Endodermal cell (in vitro differentiated cells): ENCODE results near the gene MEF2A. TPM values are rescaled to one million over a fixed set of nuclear protein-coding genes. Genes with fewer than 3 reads are reported as not detected.

Experiments used
- DNase-seq: peaks from one replicate; pipeline ENCODE4 v3.0.0-alpha.2; 2017
- H3K27ac ChIP-seq: 2 replicates; pipeline ENCODE4 v1.5.1; 2013; ENCODE audit warnings: mild to moderate bottlenecking, low read depth, low read length, moderate library complexity
- H3K27me3 ChIP-seq: 2 replicates; pipeline ENCODE4 v1.6.1; 2013; ENCODE audit warnings: mild to moderate bottlenecking, low read length, moderate library complexity; ENCODE audit not compliant: insufficient read depth, control insufficient read depth, poor library complexity, severe bottlenecking
- H3K36me3 ChIP-seq: 2 replicates; pipeline ENCODE4 v1.7.0; 2013; ENCODE audit warnings: mild to moderate bottlenecking, low read length, moderate library complexity; ENCODE audit not compliant: control insufficient read depth, insufficient read depth
- H3K4me1 ChIP-seq: one replicate; pipeline ENCODE4 v1.7.0; 2013; ENCODE audit warnings: low read length; ENCODE audit not compliant: control insufficient read depth, insufficient read depth
- H3K4me3 ChIP-seq: 2 replicates; pipeline ENCODE4 v1.5.1; 2013; ENCODE audit warnings: mild to moderate bottlenecking, low read length, moderate library complexity
- H3K9ac ChIP-seq: 2 replicates; pipeline ENCODE4 v1.6.1; 2013; ENCODE audit warnings: mild to moderate bottlenecking, low read length, moderate library complexity; ENCODE audit not compliant: poor library complexity, severe bottlenecking; ENCODE audit errors: extremely low read depth
- H3K9me3 ChIP-seq: 2 replicates; pipeline ENCODE4 v1.6.1; 2013; ENCODE audit warnings: mild to moderate bottlenecking, low read length, moderate library complexity; ENCODE audit not compliant: control insufficient read depth
- H3K27ac Mint-ChIP-seq: 2 replicates; pipeline ENCODE4 v1.8.0; 2020; ENCODE audit warnings: mixed read lengths
- H3K27me3 Mint-ChIP-seq: 2 replicates; pipeline ENCODE4 v1.8.0; 2021; ENCODE audit warnings: mild to moderate bottlenecking, mixed read lengths; ENCODE audit not compliant: insufficient read depth
- H3K36me3 Mint-ChIP-seq: 2 replicates; pipeline ENCODE4 v1.8.0; 2020; ENCODE audit warnings: low read depth, mixed read lengths
- H3K4me1 Mint-ChIP-seq: 2 replicates; pipeline ENCODE4 v1.8.0; 2020; ENCODE audit warnings: mixed read lengths
- H3K4me3 Mint-ChIP-seq: 2 replicates; pipeline ENCODE4 v1.8.0; 2020; ENCODE audit warnings: mild to moderate bottlenecking, moderate library complexity, mixed read lengths
- H3K9me3 Mint-ChIP-seq: 2 replicates; pipeline ENCODE4 v1.8.0; 2020; ENCODE audit warnings: mild to moderate bottlenecking, mixed read lengths
- whole genome bisulfite sequencing, 2 experiments: methylation state at CpG; one replicate each; pipeline versions ENCODE4 v1.1.5 to v1.1.7; 2013; ENCODE audit warnings: missing lambda C conversion rate in 2 of 2, mixed read lengths in 1 of 2; ENCODE audit not compliant: insufficient coverage in 1 of 2, insufficient read length in 1 of 2; 5-methylcytosine and 5-hydroxymethylcytosine counted together
- total RNA-seq, 2 donors: library from RNA; stranded (reverse); fragmentation: NEBNext Ultra II Directional in 1 of 2; extraction: Animal tissue kit (Norgen Biotek cat#: 25700) in 1 of 2; gene quantifications; 2 replicates in 1 of 2; 3 replicates in 1 of 2; pipeline ENCODE4 v1.2.1, GENCODE V29; 2021
- TF ChIP-seq, protein P1 (sequence below): fragments of 200-600 bp; sonication (generic); conservative IDR thresholded peaks from 2 replicates; pipeline ENCODE4 v1.5.0; 2021; ENCODE audit warnings: antibody characterized with exemption, mild to moderate bottlenecking

The MEF2A gene
- total RNA-seq, 2 donors from 2014 or later = 23.5 to 28.6 TPM

DNA sequence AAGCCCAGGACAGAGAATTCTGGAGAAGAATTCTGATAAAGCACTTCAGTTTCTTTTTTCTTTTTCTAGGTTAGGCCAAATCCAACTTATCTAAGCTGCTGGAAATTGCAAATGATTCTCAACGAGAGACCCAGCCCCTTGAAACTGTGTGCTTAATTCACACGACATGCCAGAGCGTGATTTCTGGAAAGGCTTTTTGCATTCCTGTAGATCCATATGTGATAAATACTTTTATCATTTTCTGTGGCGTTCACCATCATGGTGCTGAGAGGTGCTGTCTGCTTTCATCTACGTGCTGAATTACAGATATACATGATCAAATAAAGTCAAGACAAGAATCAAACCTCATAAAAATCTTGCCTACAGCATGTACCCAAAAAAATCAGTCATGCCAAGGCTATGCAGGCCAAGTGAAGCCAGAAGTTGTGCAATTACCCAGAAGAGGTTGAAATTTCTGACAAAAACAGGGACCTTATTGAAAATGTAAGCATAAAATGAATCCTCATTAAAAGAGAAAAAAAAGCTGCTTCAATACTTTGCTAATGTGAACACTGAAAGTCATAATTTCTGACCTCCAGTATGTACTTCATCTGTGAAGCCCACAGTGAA is 10.8 kb upstream of the MEF2A start:
- Histone ChIP-seq H3K27ac (no peak overlapping the region), H3K27me3 (no peaks in the 10 kb centered on the region)
- H3K4me1 Mint-ChIP-seq = no peaks in the 10 kb centered on the region

DNA sequence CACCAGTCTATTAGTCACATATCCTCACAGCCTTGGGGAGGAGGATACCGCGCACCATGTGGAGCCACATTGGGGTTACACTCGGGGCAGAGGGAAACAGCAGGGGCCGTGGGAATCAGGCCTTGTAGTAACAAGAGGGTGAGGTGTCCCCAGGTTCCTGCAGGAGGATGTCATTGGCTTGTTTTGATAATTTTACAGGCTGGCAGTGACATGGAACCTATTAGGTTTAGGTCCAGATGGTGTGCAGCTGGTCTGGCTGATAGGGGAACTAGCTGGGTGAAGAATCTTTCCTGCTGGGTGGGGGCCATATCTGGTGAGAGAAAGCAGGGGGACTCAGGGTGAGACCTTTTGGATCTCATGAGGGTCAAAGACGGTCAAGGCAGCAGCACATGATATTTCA is 9.8 kb upstream of the MEF2A start:
- Mint-ChIP-seq H3K36me3 (no peaks in the 10 kb centered on the region), H3K4me1 (no peaks in the 10 kb centered on the region), H3K9me3 (no peaks in the 10 kb centered on the region), H3K27me3 (no peaks in the 10 kb centered on the region), H3K4me3 (no peak overlapping the region), H3K27ac (no peak overlapping the region)
- DNase-seq = no peak
- Histone ChIP-seq H3K27ac (no peak overlapping the region), H3K4me3 (no peak overlapping the region), H3K4me1 (no peaks in the 10 kb centered on the region), H3K9me3 (no peaks in the 10 kb centered on the region), H3K36me3 (no peaks in the 10 kb centered on the region), H3K27me3 (no peaks in the 10 kb centered on the region), H3K9ac (no peak overlapping the region)
- WGBS, 2 experiments = 90 to 100% methylated on average over 1 to 5 of the region's 5 CpGs
- TF ChIP-seq, protein P1, sequence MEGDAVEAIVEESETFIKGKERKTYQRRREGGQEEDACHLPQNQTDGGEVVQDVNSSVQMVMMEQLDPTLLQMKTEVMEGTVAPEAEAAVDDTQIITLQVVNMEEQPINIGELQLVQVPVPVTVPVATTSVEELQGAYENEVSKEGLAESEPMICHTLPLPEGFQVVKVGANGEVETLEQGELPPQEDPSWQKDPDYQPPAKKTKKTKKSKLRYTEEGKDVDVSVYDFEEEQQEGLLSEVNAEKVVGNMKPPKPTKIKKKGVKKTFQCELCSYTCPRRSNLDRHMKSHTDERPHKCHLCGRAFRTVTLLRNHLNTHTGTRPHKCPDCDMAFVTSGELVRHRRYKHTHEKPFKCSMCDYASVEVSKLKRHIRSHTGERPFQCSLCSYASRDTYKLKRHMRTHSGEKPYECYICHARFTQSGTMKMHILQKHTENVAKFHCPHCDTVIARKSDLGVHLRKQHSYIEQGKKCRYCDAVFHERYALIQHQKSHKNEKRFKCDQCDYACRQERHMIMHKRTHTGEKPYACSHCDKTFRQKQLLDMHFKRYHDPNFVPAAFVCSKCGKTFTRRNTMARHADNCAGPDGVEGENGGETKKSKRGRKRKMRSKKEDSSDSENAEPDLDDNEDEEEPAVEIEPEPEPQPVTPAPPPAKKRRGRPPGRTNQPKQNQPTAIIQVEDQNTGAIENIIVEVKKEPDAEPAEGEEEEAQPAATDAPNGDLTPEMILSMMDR = no peak

More for the DNA sequence above, 10.8 kb upstream of the MEF2A start:
- TF ChIP-seq, protein P1 = no peak
- H3K36me3 ChIP-seq = no peaks in the 10 kb centered on the region
- no peaks in the 10 kb centered on the region for H3K9me3 ChIP-seq
- Mint-ChIP-seq H3K9me3 (no peaks in the 10 kb centered on the region), H3K27me3 (no peaks in the 10 kb centered on the region), H3K36me3 (no peaks in the 10 kb centered on the region), H3K4me3 (no peak overlapping the region), H3K27ac (no peak overlapping the region)
- no peak overlapping the region for H3K9ac ChIP-seq
- no peaks in the 10 kb centered on the region for H3K4me1 ChIP-seq
- no peak overlapping the region for H3K4me3 ChIP-seq
- DNase-seq = no peak
- WGBS, 2 experiments = 94 to 96% methylated on average over 5 of the region's 5 CpGs

DNA sequence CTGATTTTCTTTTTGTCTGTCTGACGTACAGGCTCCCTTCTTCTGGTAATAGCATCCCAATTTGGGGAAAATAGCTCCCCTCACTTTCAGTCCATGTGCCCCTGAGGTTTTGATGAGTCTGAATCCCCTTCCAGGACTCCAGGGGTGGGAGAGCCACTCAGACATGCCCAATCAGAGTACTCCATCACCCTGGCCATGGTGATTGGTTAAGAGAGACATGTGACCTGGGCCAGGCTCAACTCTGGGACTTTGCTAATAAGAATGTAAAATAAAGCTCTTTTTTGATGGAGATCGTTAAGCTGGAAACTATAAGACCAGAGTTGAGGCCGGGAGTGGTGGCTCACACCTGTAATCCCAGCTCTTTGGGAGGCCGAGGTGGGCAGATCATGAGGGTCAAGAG is 9.2 kb upstream of the MEF2A start:
- H3K27me3 ChIP-seq = no peaks in the 10 kb centered on the region
- no peak overlapping the region for H3K27ac ChIP-seq
- no peak overlapping the region for H3K4me3 ChIP-seq
- no peaks in the 10 kb centered on the region for H3K4me1 ChIP-seq
- no peaks in the 10 kb centered on the region for H3K36me3 ChIP-seq
- Mint-ChIP-seq H3K27ac (no peak overlapping the region), H3K27me3 (no peaks in the 10 kb centered on the region), H3K36me3 (no peaks in the 10 kb centered on the region), H3K4me3 (no peak overlapping the region), H3K9me3 (no peaks in the 10 kb centered on the region), H3K4me1 (no peaks in the 10 kb centered on the region)
- TF ChIP-seq, protein P1 = no peak
- H3K9me3 ChIP-seq = no peaks in the 10 kb centered on the region
- H3K9ac ChIP-seq = no peak overlapping the region
- 88 to 93% methylated on average over 3 to 4 of the region's 4 CpGs for WGBS, 2 experiments
- DNase-seq = no peak
